Muscle layer of duodenum (tissue), 2 donors: ENCODE measurements around the gene SYTL3.
"Not testable (repeated sequence)": the region's sequence is repeated elsewhere in the genome, so short reads cannot be mapped to it uniquely, and the experiment has no call there.

Source experiments
- H3K27ac ChIP-seq: one replicate; pipeline ENCODE4 v1.7.0; 2013; ENCODE audit warnings: mild to moderate bottlenecking, low read length
- H3K27me3 ChIP-seq: one replicate; pipeline ENCODE4 v1.7.0; 2013; ENCODE audit warnings: low read depth, mild to moderate bottlenecking, control low read depth, low read length
- H3K36me3 ChIP-seq, 2 donors: one replicate each; pipeline ENCODE4 v1.7.0; 2013; ENCODE audit warnings: low read length in 2 of 2, control low read depth in 1 of 2, mild to moderate bottlenecking in 1 of 2; ENCODE audit not compliant: insufficient read depth in 2 of 2, control insufficient read depth in 1 of 2
- H3K4me1 ChIP-seq, 2 donors: one replicate each; pipeline ENCODE4 v1.7.0; 2013; ENCODE audit warnings: low read length in 2 of 2, mild to moderate bottlenecking in 2 of 2, control low read depth in 1 of 2, moderate library complexity in 1 of 2; ENCODE audit not compliant: insufficient read depth in 2 of 2, control insufficient read depth in 1 of 2
- H3K4me3 ChIP-seq, 2 donors: one replicate each; pipeline ENCODE4 v1.7.0; 2013; ENCODE audit warnings: low read length in 2 of 2, low read depth in 1 of 2, mild to moderate bottlenecking in 1 of 2
- H3K9me3 ChIP-seq, 2 donors: one replicate each; pipeline ENCODE4 v1.7.0; 2013; ENCODE audit warnings: low read length in 2 of 2, control low read depth in 1 of 2, mild to moderate bottlenecking in 1 of 2; ENCODE audit not compliant: control insufficient read depth in 1 of 2
- donor health status: healthy.

Gene SYTL3

GRCh38 chr6:158611039-158611438, 38.8 kb upstream of the SYTL3 start:
- no peaks in the 10 kb centered on the region for H3K9me3 ChIP-seq
- H3K4me3 ChIP-seq: no peak overlapping the region
- H3K27me3 ChIP-seq: no peaks in the 10 kb centered on the region
- peaks cover 35 to 59% of the 10 kb centered on the region in 2 donors for H3K36me3 ChIP-seq
- H3K27ac ChIP-seq: no peak overlapping the region
- no peaks in the 10 kb centered on the region for H3K4me1 ChIP-seq

- no peaks in the 10 kb centered on the region for H3K4me1 ChIP-seq
- H3K4me3 ChIP-seq: no peak overlapping the region
- H3K27me3 ChIP-seq: no peaks in the 10 kb centered on the region
- no peak overlapping the region for H3K27ac ChIP-seq
- no peaks in the 10 kb centered on the region for H3K9me3 ChIP-seq
- H3K36me3 ChIP-seq: peaks cover 32 to 54% of the 10 kb centered on the region in 2 donors
Observed at GRCh38 chr6:158611541-158612370, 38.1 kb upstream of the SYTL3 start.

GRCh38 chr6:158614606-158615005, 35.2 kb upstream of the SYTL3 start:
- H3K27ac ChIP-seq: not testable (repeated sequence)

GRCh38 chr6:158618289-158618688, 31.6 kb upstream of the SYTL3 start:
- H3K9me3 ChIP-seq, H3K4me1 ChIP-seq, H3K27me3 ChIP-seq, H3K4me3 ChIP-seq, H3K27ac ChIP-seq: not testable (repeated sequence)
- peaks cover 16 to 21% of the 10 kb centered on the region in 2 donors for H3K36me3 ChIP-seq

More at GRCh38 chr6:158614606-158615005, 35.2 kb upstream of the SYTL3 start:
- not testable (repeated sequence) for H3K4me3 ChIP-seq, H3K4me1 ChIP-seq, H3K27me3 ChIP-seq, H3K9me3 ChIP-seq
- peaks cover 20 to 27% of the 10 kb centered on the region in 2 donors for H3K36me3 ChIP-seq

GRCh38 chr6:158619922-158620801, 29.7 kb upstream of the SYTL3 start:
- H3K36me3 ChIP-seq: peaks cover 20 to 26% of the 10 kb centered on the region in 2 donors
- no peak overlapping the region for H3K4me3 ChIP-seq
- H3K27me3 ChIP-seq: no peaks in the 10 kb centered on the region
- H3K4me1 ChIP-seq: no peaks in the 10 kb centered on the region
- H3K27ac ChIP-seq: no peak overlapping the region
- no peaks in the 10 kb centered on the region for H3K9me3 ChIP-seq

- H3K9me3 ChIP-seq: no peaks in the 10 kb centered on the region
- H3K27me3 ChIP-seq: no peaks in the 10 kb centered on the region
- no peaks in the 10 kb centered on the region for H3K4me1 ChIP-seq
- no peak overlapping the region for H3K27ac ChIP-seq
- H3K36me3 ChIP-seq: peaks cover 27 to 35% of the 10 kb centered on the region in 2 donors
- H3K4me3 ChIP-seq: no peak overlapping the region
Observed at GRCh38 chr6:158620963-158621693, 28.7 kb upstream of the SYTL3 start.

- H3K27ac ChIP-seq: no peak overlapping the region
- peaks cover 33 to 42% of the 10 kb centered on the region in 2 donors for H3K36me3 ChIP-seq
Observed at GRCh38 chr6:158621694-158622544, 27.9 kb upstream of the SYTL3 start.

GRCh38 chr6:158622545-158623190, 27.2 kb upstream of the SYTL3 start:
- Histone ChIP-seq H3K4me3 (no peak overlapping the region), H3K27ac (no peak overlapping the region), H3K4me1 (no peaks in the 10 kb centered on the region), H3K36me3 (peaks cover 36 to 46% of the 10 kb centered on the region in 2 donors), H3K27me3 (no peaks in the 10 kb centered on the region), H3K9me3 (no peaks in the 10 kb centered on the region)

More at GRCh38 chr6:158621694-158622544, 27.9 kb upstream of the SYTL3 start:
- H3K4me3 ChIP-seq: no peak overlapping the region
- H3K27me3 ChIP-seq: no peaks in the 10 kb centered on the region
- H3K9me3 ChIP-seq: no peaks in the 10 kb centered on the region
- H3K4me1 ChIP-seq: no peaks in the 10 kb centered on the region

GRCh38 chr6:158624684-158625682, 24.9 kb upstream of the SYTL3 start:
- H3K4me1 ChIP-seq: no peaks in the 10 kb centered on the region
- H3K36me3 ChIP-seq: peaks cover 42 to 59% of the 10 kb centered on the region in 2 donors
- no peaks in the 10 kb centered on the region for H3K9me3 ChIP-seq
- no peaks in the 10 kb centered on the region for H3K27me3 ChIP-seq
- no peak overlapping the region for H3K27ac ChIP-seq
- H3K4me3 ChIP-seq: no peak overlapping the region
